H1 (cell line): ENCODE measurements around the gene PRRT1.

Source experiments
- POLR2A ChIP-seq, 2 experiments: IDR thresholded peaks; 1 replicate in 1 of 2; 2 replicates in 1 of 2; pipeline ENCODE4 v1.6.1; 2011; ENCODE audit warnings: low read depth in 2 of 2, low read length in 2 of 2, mild to moderate bottlenecking in 2 of 2; ENCODE audit errors: control extremely low read depth in 1 of 2
- TEAD4 ChIP-seq: IDR thresholded peaks from 2 replicates; pipeline ENCODE4 v1.6.1; 2012; ENCODE audit warnings: low read depth, low read length, inconsistent platforms, mixed read lengths
- TF ChIP-seq, protein P1 (sequence below), 3 experiments: IDR thresholded peaks; 1 replicate in 2 of 3; 2 replicates in 1 of 3; pipeline versions ENCODE4 v1.5.1 to v1.6.1; 2011; ENCODE audit warnings: low read length in 3 of 3, mild to moderate bottlenecking in 3 of 3, inconsistent platforms in 2 of 3, low read depth in 1 of 3, moderate library complexity in 1 of 3; ENCODE audit not compliant: insufficient read depth in 1 of 3; ENCODE audit errors: control extremely low read depth in 1 of 3

DNA sequence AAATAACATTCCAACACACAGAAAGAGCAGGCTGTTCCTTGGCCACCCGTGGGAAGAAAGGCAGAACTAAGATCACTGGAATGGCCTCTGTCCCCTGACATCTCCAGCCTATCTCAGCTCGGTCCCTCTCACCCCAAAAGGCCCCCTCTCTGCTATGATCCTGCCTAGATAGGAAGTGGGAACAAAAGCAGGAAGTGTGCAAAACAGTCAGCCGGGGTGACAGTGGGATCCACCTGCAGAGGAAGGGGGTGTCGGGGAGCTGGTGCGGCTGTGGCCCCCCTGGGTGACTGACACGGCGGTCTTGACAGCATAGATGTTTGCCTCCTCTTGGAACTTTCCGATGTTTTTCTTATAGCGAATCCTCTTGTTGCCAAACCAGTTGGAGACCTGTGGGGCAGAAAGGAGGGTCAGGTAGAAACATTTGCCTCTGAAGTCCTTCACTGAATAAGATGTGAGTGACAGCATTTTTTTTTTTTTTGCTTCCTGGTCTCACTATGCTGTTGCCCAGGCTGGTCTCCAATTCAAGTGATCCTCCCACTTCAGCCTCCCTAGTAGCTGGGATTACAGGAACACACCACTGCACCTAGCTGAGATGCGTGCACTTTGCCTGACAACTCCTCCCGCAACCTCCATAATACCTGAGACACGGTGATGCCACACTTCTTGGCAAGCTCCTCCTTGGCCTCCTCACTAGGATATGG lies 35.4 kb upstream of the PRRT1 start:
- TF ChIP-seq POLR2A (IDR thresholded peaks at IDR 0.05; ENCODE audit: control extremely low read depth in 1 of 2, low read depth in 2 of 2, low read length in 2 of 2) (no peak), TEAD4 (no peak)
- TF ChIP-seq, protein P1, sequence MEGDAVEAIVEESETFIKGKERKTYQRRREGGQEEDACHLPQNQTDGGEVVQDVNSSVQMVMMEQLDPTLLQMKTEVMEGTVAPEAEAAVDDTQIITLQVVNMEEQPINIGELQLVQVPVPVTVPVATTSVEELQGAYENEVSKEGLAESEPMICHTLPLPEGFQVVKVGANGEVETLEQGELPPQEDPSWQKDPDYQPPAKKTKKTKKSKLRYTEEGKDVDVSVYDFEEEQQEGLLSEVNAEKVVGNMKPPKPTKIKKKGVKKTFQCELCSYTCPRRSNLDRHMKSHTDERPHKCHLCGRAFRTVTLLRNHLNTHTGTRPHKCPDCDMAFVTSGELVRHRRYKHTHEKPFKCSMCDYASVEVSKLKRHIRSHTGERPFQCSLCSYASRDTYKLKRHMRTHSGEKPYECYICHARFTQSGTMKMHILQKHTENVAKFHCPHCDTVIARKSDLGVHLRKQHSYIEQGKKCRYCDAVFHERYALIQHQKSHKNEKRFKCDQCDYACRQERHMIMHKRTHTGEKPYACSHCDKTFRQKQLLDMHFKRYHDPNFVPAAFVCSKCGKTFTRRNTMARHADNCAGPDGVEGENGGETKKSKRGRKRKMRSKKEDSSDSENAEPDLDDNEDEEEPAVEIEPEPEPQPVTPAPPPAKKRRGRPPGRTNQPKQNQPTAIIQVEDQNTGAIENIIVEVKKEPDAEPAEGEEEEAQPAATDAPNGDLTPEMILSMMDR (IDR thresholded peaks at IDR 0.05; ENCODE audit: control extremely low read depth in 1 of 3, insufficient read depth in 1 of 3, low read depth in 1 of 3, low read length in 3 of 3) = no peak
